ENCODE data around the gene LRRC36.
A peak's percentile ranks its signal among the peaks of the same experiment; 100 is the strongest.
"Not testable (repeated sequence)": the region's sequence is repeated elsewhere in the genome, so short reads cannot be mapped to it uniquely, and the experiment has no call there.

Gene LRRC36

DNA sequence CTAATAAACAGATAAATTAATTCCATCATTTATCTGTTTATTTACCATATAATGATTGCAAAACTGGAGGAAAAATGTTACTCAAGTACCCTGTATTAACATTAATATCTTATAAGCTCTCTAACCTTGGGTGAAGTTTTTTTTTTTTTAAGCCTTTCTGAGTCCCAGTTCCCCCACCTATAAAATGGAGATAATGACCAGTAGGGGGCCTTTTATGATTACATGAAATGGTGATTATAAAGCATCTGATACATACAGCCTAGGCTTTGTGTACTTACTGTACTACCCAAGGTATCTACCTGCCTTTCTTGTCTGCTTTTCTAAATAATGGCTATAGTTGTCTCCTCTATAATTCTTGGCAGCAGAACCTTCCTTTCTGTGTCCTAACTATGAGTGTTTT lies 22.6 kb downstream of the LRRC36 start:
- peak; percentile 56 for DNase-seq

DNA sequence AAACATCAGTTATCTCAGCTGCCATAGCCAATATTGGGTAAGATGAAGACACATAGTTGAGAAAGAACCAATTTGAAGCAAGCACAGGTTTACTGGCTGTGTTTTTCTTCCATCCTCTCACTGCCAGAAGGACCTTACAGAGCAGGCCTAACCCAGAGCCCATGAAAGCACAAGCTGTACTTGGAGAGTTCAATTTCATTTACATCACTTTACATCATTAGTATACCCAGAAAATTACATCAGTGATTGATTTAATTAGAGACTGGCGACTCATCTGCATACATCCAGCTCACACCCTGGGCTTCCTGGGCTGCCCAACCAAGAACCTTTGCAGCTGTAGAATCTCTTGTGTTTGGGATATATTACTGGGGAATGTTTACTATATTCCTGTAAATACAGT lies 23.7 kb downstream of the LRRC36 start:
- no peak for DNase-seq

DNA sequence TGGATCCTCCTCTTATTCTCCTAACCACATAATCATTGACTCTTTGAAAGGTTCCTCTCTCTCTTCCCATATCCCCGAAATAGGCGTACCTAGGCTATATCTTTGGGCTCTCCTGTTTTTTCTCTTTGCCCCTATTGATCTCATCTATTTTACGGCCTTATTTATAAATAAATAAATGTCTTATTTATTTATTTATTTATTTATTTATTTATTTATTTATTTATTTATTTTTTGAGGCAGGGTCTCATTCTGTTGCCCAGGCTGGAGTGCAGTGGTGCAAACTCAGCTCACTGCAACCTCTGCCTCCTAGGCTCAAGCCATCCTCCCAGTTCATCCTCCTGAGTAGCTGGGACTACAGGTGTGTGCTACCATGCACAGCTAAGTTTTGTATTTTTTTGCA lies 25.8 kb downstream of the LRRC36 start:
- DNase-seq, result not testable (repeated sequence)

DNA sequence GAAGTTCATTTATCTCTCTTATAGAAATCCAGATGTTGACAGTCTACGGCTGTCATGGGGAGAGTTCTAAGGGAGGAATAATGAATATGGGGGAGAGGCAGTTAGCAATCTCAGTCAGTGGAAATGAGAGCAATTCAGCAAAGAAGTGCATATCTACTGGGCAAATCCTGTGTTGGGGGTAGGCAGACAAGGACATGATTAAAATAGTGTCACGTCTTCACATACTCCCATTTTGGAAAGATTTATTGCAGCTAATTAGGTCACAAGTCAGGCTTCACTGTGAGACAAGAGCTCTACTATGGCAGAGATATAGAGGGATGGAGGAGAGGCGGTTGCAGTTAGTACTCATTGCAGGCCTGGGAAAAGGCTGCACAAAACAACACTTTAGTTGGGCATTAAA lies 29.8 kb downstream of the LRRC36 start:
- DNase-seq, result no peak

DNA sequence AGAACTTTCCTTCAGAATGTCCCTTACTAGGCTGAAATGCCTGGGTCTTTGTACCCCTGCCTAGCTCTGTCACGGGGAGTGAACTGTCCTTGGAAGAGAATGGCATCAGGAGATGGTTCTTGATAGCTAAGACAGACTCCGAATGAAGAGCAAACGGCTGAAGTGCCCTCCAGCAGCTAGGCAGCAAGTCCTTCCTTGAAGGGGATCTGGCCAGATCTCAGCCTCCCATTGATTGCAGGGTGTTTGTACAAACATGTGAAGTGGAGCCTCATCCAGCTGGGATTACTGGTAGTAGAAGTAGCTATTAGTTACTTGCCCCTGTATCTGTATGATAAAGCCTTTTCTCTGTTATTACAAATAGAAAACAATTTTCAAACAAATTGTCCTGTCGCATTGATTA lies 30.9 kb downstream of the LRRC36 start:
- no peak for DNase-seq

DNA sequence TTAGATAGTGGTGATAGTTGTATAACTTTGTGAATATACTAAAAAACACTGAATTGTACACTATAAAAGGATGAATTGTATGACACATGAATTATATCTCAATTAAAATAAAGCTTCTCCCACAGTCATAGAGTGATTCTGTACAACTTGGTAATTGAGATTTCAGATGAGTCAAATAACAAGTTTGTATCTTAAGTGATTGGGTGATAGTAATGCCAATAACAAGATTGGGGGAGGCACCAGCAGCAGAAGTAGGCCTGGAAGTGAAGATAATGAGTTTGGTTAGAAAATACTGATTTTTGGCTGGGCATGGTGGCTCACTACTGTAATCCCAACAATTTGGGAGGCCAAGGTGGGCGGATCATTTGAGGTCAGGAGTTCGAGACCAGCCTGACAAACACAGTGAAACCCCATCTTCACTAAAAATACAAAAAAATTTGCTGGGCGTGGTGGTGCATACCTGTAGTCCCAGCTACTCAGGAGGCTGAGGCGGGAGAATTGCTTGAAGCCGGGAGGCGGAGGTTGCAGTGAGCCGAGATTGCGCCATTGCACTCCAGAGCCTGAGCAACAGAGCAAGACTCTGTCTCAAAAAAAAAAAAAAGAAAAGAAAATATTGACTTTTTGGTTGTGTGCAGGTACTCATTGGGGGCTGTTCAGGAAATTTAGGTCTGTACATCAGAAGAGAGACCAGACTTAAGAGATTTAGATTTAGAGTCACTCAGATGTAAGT lies 33.1 kb downstream of the LRRC36 start:
- not testable (repeated sequence) for DNase-seq

DNA sequence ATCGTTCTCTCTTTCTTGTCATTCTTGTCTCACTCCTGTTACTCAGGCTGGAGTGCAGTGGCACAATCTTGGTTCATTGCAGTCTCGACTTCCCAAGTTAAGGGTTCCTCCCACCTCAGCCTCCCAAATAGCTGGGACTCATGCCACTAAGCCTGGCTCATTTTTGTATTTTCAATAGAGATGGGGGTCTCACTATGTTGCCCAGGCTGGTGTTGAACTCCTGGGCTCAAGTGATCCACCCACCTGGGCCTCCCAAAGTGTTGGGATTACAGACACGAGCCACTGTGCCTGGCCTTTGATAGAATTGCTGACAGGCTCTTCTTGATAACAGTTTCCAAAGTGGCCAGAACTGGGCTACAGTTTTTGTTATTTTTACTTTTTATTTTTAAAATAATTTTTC lies 34.4 kb downstream of the LRRC36 start:
- DNase-seq, result no peak

DNA sequence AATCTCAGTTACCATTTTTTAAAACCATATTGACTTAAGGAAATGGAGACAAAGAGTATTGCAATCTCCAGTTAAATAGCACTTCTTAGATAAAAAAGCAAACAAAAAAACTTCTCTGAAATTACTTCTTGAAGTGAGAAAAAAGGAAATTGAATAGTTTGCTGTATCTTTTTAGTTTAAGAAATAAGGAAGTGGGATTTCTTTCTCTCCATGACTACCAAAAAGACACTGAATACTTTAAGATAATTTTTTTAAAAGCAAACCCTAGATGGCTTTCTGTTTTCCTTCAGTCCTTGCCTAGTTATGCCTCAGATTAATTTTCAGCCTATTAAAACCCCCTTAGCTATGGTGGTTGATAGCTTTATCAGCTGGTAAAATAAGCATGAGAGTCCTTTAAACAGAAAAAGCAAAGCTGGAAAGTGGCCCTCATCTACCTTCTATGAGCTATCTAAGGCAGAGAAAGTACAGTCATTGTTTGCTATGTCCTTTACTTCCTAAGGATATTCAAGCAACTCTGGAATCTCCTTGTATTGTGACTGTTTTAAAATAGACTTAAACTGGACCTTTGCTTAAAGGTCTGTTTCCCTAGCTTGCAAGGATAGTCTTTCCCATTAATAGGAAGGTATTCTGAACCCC lies 38.1 kb downstream of the LRRC36 start:
- peak; percentile 40 for DNase-seq

DNA sequence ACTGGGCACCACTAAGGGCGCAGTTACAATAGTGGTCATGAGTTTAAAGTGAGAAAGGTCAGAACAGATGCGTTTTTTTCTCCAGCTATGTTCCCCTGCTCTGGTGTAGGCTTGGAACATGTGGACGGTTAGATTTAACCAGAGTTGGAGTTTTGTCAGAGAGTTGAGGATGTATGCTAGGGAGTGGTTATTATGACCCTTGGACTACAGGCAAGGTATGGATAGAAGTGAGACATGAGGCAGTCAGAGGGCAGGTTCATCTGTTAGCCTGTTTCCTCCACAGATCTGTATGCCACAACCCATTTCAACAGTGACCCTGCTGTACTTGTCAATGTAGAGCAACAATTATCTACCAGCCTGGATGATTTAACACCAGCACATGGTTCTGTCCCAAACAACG lies 44.0 kb downstream of the LRRC36 start:
- no peak for DNase-seq

DNA sequence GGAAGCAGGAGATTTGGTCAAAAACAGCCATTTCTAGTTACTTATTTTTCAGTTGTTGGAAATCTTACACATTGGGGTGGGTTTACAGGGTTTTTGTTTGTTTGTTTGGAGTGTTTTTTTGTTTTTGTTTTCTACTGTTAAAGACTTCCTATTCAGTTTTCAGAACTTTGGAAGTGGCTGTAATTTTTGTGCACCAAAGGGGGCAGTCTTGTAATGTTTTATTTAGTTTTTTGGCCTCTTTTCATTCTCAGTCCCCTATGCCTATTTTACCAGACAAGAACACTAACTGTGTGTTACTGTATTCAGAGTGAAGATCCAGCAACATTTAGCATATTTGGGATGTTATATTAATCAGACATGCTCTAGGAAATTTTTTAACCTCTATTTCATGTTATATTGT lies 46.0 kb downstream of the LRRC36 start:
- peak; percentile 51 for DNase-seq

DNA sequence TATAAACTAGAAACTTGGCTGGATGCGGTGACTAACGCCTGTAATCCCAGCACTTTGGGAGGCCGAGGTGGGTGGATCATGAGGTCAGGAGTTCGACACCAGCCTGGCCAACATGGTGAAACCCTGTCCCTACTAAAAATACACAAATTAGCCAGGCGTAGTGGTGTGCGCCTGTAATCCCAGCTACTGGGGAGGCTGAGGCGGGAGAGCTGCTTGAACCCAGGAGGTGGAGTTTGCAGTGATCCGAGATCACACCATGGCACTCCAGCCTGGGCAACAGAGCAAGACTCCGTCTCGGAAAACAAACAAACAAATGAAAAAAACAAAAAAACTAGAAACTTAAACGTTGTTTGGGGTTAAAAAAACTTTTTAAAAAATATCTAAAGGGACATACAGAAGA lies 49.4 kb downstream of the LRRC36 start:
- DNase-seq, result not testable (repeated sequence)

DNA sequence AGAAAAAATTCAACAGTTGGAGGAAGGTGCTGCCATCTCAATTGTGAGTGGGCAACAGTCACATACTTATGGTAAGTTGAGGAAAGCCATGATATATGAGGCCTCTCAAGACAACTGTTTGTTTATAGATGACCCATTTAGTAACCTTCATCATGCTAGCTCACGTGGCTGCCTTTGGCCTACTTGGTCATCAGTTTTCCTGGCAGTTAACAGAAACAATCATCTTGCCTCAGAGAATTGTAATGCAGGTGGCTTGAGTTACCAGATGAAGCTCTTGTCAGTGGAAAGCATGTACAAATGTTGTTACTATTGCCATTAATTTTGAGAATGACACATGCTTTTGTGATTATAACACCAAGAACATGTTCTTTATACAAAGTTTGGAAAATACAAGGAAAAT lies 52.0 kb downstream of the LRRC36 start:
- no peak for DNase-seq

DNA sequence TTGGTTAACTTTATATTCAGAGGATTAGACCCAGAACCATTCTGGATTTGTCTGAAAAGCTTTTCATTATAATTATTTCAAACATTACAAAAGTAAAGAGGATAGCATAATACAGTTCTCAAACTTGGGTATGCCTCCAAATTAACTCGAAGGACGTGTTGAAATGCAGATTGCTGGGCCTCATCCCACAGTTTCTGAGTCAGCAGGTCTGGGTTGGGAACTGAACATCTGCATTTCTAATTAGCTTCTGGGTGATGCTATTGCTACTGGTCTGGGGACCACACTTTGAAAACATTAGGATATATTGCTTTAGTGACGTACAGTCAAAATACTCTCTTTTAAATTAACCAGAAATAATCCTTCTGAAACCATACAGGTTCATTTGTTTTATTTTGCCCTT lies 56.7 kb downstream of the LRRC36 start:
- DNase-seq, result peak; percentile 32

DNA sequence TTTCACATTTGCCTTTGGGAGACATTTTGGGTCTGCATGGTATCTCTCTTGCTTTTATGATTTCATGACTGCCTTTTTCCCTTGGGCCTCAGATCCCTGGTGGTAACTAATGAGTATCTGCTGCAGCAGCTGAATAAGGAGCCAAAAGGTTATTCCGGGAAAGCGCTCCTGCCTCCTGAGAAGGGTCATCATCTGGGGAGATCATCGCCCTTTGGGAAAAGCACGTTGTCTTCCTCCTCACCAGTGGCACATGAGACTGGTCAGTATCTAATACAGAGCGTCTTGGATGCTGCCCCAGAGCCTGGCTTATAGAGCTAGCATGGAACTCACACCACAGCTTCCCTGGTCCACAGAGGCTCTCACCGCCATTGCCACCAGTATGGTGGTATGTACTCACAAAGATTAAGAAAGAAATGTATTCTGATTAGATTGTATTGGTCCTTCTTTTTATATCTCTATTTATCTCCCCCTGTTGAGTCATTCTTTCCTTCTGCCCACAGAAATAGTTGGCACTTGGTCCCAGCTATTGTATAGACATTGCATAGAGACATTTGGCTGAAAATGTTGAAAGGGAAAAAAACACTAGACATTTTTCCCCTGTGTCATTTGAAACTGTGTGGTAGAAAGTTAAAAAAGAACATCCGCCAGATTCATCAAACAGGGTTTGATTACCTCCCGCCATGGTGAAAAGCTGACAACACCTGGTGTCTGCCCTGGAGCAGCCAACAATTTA lies 58.3 kb downstream of the LRRC36 start:
- no peak for DNase-seq

DNA sequence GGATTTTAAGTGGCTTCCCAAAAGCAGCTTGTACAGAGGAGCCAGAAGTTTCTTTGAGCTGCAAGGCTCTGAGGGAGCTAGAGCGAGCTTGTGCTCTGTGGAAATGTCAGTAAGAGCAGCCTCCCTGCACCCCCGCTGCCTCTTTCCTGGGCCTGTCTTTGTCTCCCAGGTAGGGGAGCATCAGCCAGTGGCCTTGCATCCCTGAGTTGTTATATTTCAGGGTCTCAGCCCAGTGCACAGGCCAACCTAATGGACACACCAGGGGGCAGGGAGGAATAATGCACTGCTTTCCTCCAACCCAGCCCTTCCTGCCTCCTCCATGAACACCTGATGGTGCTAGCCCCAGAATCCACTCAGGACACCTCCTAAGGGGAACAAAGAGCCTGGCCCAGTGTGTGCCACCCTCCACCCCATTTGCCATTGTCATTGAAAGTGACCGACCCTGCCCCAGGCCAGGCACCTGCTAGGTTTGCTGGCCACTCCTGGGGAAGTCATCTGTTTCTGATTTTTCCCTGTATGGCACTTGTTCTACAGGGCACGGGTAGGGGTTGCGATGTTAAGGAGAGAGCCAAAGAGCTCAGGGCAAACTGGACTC lies 60.3 kb downstream of the LRRC36 start:
- no peak for DNase-seq

DNA sequence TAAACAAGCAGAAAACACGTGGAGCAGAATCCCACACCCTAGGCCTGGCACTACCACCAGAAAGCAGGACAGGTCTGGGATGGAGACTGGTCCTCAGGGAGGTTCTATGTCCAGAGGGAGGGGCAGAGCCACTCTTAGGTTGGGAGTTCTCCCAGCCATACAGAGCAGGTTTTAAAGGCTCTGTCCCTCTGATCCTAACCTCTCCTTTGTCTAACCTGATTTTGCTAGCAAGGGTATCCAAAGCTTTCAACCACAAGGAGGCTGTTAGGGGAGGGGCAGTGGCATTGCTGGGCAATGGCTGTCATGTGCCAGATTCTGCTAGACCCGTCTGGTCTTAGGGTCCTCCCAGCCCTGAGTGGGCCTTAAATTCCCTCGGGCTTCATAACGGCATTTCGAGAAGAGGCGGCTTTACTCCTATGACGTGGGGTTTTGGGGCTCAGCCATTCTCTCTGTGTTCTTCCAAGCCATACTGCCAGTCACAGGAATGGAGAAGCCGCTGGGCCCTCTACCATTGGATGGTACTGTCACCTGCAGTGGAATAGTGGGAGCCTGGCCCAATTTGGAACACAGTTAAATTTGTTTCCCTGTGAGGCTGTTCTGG lies 61.0 kb downstream of the LRRC36 start:
- DNase-seq, result no peak

DNA sequence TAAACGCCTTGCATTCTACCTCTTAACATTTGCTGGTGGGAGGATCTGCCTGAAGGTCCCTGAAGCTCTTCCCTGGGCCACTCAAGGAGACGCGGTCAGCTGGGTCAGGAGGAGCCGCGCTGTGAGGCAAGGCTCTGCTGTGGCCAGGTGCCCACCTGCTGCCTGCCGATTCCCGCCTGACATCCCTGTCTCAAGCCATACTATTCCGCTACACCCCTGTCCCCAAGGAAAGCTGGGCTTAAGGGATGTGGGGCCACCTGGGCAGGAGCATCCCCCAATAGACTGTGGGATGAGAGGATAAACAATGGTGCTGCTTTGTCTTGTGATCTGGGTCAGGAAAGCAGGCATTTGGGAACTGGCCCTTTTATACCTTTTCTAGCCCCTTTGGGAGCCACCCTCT lies 61.6 kb downstream of the LRRC36 start:
- no peak for DNase-seq

DNA sequence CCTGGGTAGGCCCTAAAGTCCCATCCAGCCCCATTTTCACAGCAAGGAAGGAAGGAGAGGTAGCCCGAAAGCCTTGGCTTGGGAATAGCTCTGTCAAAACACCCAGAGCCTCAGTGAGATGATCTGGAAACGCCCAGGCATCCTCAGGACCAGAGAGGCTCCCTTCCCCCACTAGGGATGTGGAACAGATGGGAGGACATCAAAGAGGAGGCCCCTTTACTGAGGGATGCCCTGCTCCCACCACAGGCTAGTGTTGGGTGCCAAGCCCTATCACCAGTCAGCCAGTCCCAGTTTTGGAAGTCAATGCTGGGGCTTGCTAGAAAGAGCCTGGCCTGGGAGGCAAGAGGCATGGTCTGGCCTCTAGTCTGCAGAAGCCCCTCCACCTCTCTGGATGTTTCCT lies 62.0 kb downstream of the LRRC36 start:
- DNase-seq, result no peak

DNA sequence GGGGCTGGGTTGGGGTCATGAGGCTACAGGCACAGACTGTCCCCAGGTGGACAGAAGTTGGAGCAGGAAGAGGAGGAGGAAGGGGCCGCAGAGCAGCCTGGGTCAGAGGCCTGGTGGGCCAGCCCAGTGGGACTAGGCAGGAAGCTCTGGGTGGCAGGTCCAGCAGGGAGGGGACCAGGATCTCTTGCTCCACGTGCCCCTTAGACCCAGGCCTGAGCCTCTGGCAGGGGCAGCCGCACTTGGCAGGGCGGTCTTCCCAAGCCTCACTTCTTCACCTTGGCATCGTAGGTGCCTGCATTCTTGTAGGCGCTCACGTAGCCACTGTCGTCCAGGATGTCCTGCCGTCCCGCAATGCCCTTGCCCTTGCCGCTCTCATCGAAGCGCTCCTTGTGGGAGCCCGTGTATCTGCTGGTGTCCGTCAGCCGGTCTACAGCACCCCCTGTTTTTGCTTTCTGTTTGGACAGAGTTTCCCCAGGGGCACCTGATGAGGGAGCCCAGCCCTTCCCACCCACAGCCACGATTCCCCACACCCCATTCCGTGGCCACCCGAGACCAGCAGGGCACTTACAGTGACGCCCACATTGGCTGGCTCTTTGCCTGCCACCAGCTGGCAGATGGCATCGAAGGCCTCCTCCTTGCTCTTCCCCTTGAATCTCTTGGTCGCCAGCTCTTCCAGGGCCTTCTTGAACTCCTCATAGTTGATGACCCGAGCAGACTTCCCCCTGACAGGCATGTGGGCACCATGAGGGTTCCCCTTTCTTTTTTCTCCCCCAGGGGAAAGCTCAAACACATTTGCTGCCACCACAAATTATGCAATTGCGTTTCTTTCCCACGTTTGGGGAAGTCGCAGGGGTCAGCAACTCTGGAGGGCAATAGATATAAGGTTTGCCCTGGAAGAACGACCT lies 63.5 kb downstream of the LRRC36 start:
- peak; percentile 93 for DNase-seq

DNA sequence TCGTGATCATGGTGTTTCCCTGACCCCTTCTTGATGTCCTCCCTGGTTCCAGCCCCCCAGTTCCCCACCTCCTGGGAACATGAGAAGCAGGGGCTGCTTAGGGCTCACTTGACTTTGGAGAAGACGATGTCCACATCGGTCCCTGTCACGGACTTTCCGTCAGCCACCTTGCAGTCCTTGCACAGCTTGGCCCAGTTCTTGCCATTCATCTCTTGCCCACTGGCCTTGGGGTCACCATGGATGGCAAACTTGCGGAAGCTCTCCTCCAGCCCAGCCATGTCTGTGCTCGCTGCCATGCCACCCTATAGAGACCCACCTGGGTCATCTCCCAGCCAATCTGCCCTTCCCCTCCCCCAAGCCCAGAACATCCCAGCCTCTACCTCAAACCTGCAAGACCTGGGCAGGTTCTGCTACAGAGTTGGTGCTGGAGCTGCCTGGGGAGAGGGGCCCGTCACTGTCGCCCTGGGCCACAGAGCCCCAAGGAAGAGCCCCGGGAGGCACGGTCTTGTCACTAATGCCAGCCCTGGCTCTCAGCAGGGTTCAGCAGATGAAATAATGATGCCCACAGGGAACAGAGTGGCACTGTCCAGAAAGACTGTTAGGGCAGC lies 64.3 kb downstream of the LRRC36 start:
- no peak for DNase-seq

DNA sequence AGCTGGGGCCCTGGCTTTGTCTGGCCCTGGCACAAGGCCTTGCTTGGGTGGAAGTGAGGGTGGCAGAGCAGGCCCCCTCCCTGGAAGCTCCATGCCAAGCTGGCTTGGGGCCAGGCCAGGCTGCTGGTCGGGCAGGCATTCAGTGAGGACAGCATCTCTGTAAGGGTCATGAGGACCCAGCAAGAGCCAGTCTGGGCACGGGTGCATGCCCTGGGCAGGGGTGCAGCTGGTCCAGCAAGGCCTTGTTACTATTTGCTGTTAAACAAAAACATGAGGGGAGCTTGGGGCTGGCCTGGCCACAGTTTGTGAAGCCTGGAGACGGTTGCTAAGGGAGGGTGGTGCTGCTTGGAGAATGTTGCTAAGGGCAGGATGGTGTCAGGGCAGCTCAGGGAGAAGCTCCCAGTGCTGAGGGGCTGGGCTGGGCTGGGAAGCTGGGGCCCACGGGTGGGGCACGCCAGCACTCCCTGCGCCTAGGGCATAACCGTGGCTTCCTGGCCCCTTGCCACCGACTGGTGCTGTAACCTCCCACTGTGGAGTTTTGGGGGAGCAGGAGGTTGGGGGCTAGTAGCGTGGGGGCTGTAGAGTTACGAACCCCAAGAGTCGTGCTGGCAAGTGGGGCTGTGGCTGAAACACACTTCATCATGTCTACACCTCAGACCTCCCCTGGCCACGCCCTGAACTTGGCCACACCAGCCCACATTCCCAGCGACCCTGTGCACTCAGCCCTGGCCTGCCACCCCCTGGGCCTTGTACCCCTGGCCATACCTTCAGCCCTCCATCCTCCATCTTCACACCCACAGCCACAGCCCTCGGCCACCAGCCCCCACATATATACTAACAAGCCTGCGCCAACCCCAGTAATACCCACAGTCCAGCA lies 65.0 kb downstream of the LRRC36 start:
- DNase-seq, result no peak
